OCI-LY3 (cell line): ENCODE data around the gene MIB1.

Experiments
- EZH2phosphoT487 ChIP-seq: fragments of 200-600 bp; shearing (Covaris generic); IDR thresholded peaks from 2 replicates; pipeline ENCODE4 v1.6.1; 2018; ENCODE audit warnings: antibody characterized with exemption, mixed run types, low read depth
- TF ChIP-seq, protein P1 (sequence below): fragments of 200-600, 300-600 bp; sonication (generic); IDR thresholded peaks from 2 replicates; pipeline ENCODE4 v1.5.1; 2014; ENCODE audit warnings: antibody characterized with exemption, low read length, low read depth

DNA sequence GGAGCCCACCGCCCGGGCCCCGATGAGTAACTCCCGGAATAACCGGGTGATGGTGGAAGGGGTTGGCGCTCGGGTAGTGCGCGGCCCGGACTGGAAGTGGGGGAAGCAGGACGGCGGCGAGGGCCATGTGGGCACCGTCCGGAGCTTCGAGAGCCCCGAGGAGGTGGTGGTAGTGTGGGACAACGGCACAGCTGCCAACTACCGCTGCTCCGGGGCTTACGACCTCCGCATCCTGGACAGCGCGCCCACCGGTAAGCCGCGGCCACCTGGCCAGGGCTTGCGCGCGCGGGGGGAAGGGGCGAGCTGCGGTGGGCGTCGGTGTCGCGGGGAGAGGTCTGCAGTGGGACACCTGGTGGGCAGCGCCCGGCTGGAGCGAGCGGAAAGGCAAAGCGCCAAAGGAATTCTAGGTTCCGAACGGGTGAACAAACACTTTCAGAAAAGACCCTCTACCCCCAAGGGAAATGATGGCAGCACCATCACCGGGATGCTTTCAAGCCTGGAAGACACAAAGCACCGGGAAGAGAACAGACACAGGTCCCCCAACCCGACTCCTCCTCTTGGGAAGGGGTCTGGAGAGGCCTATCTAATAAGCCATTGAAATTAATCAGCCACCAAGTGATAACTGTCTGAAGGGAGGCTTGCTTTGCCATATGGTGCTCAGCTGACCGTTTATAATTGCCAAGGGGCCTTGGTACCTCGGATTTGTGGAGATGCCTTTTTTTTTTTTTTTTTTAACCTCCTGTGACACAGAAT is 1.1 kb downstream of the MIB1 start:
- TF ChIP-seq, protein P1, sequence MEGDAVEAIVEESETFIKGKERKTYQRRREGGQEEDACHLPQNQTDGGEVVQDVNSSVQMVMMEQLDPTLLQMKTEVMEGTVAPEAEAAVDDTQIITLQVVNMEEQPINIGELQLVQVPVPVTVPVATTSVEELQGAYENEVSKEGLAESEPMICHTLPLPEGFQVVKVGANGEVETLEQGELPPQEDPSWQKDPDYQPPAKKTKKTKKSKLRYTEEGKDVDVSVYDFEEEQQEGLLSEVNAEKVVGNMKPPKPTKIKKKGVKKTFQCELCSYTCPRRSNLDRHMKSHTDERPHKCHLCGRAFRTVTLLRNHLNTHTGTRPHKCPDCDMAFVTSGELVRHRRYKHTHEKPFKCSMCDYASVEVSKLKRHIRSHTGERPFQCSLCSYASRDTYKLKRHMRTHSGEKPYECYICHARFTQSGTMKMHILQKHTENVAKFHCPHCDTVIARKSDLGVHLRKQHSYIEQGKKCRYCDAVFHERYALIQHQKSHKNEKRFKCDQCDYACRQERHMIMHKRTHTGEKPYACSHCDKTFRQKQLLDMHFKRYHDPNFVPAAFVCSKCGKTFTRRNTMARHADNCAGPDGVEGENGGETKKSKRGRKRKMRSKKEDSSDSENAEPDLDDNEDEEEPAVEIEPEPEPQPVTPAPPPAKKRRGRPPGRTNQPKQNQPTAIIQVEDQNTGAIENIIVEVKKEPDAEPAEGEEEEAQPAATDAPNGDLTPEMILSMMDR = no peak
- no peak for TF ChIP-seq EZH2phosphoT487
